Measurements from ENCODE around the gene MRPL22.

- TF ChIP-seq, protein P1, sequence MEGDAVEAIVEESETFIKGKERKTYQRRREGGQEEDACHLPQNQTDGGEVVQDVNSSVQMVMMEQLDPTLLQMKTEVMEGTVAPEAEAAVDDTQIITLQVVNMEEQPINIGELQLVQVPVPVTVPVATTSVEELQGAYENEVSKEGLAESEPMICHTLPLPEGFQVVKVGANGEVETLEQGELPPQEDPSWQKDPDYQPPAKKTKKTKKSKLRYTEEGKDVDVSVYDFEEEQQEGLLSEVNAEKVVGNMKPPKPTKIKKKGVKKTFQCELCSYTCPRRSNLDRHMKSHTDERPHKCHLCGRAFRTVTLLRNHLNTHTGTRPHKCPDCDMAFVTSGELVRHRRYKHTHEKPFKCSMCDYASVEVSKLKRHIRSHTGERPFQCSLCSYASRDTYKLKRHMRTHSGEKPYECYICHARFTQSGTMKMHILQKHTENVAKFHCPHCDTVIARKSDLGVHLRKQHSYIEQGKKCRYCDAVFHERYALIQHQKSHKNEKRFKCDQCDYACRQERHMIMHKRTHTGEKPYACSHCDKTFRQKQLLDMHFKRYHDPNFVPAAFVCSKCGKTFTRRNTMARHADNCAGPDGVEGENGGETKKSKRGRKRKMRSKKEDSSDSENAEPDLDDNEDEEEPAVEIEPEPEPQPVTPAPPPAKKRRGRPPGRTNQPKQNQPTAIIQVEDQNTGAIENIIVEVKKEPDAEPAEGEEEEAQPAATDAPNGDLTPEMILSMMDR (IDR thresholded peaks at IDR 0.05) = no peak
- TF ChIP-seq EP300 (IDR thresholded peaks at IDR 0.05; ENCODE audit: low read depth) (no peak), POLR2A (IDR thresholded peaks at IDR 0.05) (no peak), POLR2AphosphoS5 (IDR thresholded peaks at IDR 0.05) (no peak)
These were observed 67.8 kb downstream of the MRPL22 start for GRCh38 chr5:155008669-155009068.

Measured in transverse colon (tissue), 4 donors.